PC-9 (cell line): Measurements from ENCODE around the gene STAG2. TPM values are rescaled to one million over a fixed set of nuclear protein-coding genes. Genes with fewer than 3 reads are reported as not detected.

Experiments
- BruUV-seq: library from RNA; stranded (reverse); fragments of 400-500 nt; replicated peaks from 2 replicates; lab custom pipeline; 2021; lab: Mats Ljungman, UMichigan
- CTCF ChIA-PET: fragments of 300-600 bp; sonication (Branson Sonifier 250); formaldehyde crosslinking; loops from one replicate; lab custom pipeline; 2022; ENCODE audit warnings: antibody characterized with exemption; lab: Charles Lee
- POLR2A ChIA-PET: fragments of 300-600 bp; sonication (Branson Sonifier 250); formaldehyde crosslinking; loops from one replicate; lab custom pipeline; 2022; ENCODE audit warnings: antibody characterized with exemption; ENCODE audit not compliant: unreplicated experiment; lab: Charles Lee
- DNase-seq, 2 experiments: peaks; one replicate each; pipeline versions ENCODE4 v3.0.0 to v3.0.0-alpha.2; 2015 to 2022; ENCODE audit warnings: mixed read lengths in 1 of 2
- H2AFZ ChIP-seq: fragments of 200-600 bp; sonication (generic); 2 replicates; pipeline ENCODE4 v1.8.1; 2017; ENCODE audit warnings: antibody characterized with exemption
- H3F3A ChIP-seq: fragments of 200-600 bp; sonication (generic); 2 replicates; pipeline ENCODE4 v1.8.1; 2017; ENCODE audit warnings: antibody characterized with exemption, mild to moderate bottlenecking, low read depth; ENCODE audit not compliant: insufficient read depth
- H3K27ac ChIP-seq: fragments of 200-600 bp; sonication (generic); 2 replicates; pipeline ENCODE4 v1.6.1; 2016; ENCODE audit warnings: mixed run types
- H3K27me3 ChIP-seq: fragments of 200-600 bp; sonication (generic); 2 replicates; pipeline ENCODE4 v1.6.1; 2016; ENCODE audit warnings: low read depth, mixed run types; ENCODE audit not compliant: insufficient read depth
- H3K36me3 ChIP-seq: fragments of 200-600 bp; sonication (generic); 2 replicates; pipeline ENCODE4 v1.6.1; 2016; ENCODE audit warnings: low read depth, mixed run types
- H3K4me1 ChIP-seq: fragments of 200-600 bp; sonication (generic); replicated peaks from 2 replicates; pipeline ENCODE4 v1.6.1; 2016; ENCODE audit warnings: mixed run types; ENCODE audit not compliant: insufficient read depth
- H3K4me2 ChIP-seq: fragments of 200-600 bp; sonication (generic); 2 replicates; pipeline ENCODE4 v1.6.1; 2017; ENCODE audit warnings: mixed run types
- H3K4me3 ChIP-seq: fragments of 200-600 bp; sonication (generic); 2 replicates; pipeline ENCODE4 v1.6.1; 2016; ENCODE audit warnings: mixed run types
- H3K79me2 ChIP-seq: fragments of 200-600 bp; sonication (generic); 2 replicates; pipeline ENCODE4 v1.6.1; 2017; ENCODE audit warnings: low read depth, mixed run types
- H3K9me2 ChIP-seq: fragments of 200-600 bp; sonication (generic); 2 replicates; pipeline ENCODE4 v1.8.1; 2017; ENCODE audit warnings: mild to moderate bottlenecking; ENCODE audit not compliant: insufficient read depth
- H3K9me3 ChIP-seq: fragments of 200-600 bp; sonication (generic); 2 replicates; pipeline ENCODE4 v1.8.1; 2016; ENCODE audit warnings: low read depth; ENCODE audit not compliant: insufficient read depth
- H4K20me1 ChIP-seq: fragments of 200-600 bp; sonication (generic); 2 replicates; pipeline ENCODE4 v1.8.1; 2017; ENCODE audit not compliant: insufficient read depth
- CTCF ChIP-seq: fragments of 200-600 bp; sonication (generic); conservative IDR thresholded peaks from 2 replicates; pipeline ENCODE4 v1.6.1; 2017; ENCODE audit warnings: mixed run types, antibody characterized with exemption, mild to moderate bottlenecking, moderate library complexity
- EZH2 ChIP-seq: fragments of 200-600 bp; sonication (generic); IDR thresholded peaks from 2 replicates; pipeline ENCODE4 v1.8.0; 2017; ENCODE audit warnings: antibody characterized with exemption, low read depth
- intact Hi-C: fragments of 100-400 bp; cut with micrococcal nuclease; formaldehyde crosslinking; loops from one replicate; pipeline ENCODE4 v1.10.0; 2022; ENCODE audit not compliant: unreplicated experiment
- total RNA-seq: library from RNA; stranded (reverse); gene quantifications from 2 replicates; pipeline ENCODE4 v1.2.3, GENCODE V29; 2021

Gene STAG2
- total RNA-seq, 1 experiment from 2014 or later: 108 TPM

- DNase-seq: no peak
- Histone ChIP-seq H3K4me2 (no peak overlapping the region), H3K27me3 (no peaks in the 10 kb centered on the region), H3K27ac (no peak overlapping the region), H4K20me1 (peaks cover 64% of the 10 kb centered on the region), H3K79me2 (peaks cover 96% of the 10 kb centered on the region), H3K9me2 (no peaks in the 10 kb centered on the region), H3K36me3 (peaks cover 4% of the 10 kb centered on the region; the same call in 1 of the 2 replicates), H3K4me1 (peaks cover 11% of the 10 kb centered on the region), H3F3A (peaks cover 8% of the 10 kb centered on the region; the same call in 1 of the 2 replicates), H3K9me3 (no peaks in the 10 kb centered on the region), H2AFZ (no peak overlapping the region), H3K4me3 (no peak overlapping the region)
- no TSS peak for BruUV-seq
- TF ChIP-seq CTCF (no peak), EZH2 (no peak)
- intact Hi-C loops: no loop called here
- CTCF ChIA-PET: no interaction called here
- POLR2A ChIA-PET: no interaction called here
Measured at GRCh38 chrX:123990602-123991001, 29.1 kb downstream of the STAG2 start.

- Histone ChIP-seq H3K27ac (no peak overlapping the region), H3F3A (peaks cover 9% of the 10 kb centered on the region; the same call in 1 of the 2 replicates), H3K79me2 (peaks cover 98% of the 10 kb centered on the region), H3K4me1 (peaks cover 5% of the 10 kb centered on the region), H3K9me2 (no peaks in the 10 kb centered on the region), H3K4me2 (no peak overlapping the region), H2AFZ (no peak overlapping the region), H3K27me3 (no peaks in the 10 kb centered on the region), H3K4me3 (no peak overlapping the region), H3K36me3 (peaks cover 4% of the 10 kb centered on the region; the same call in 1 of the 2 replicates), H4K20me1 (peaks cover 63% of the 10 kb centered on the region), H3K9me3 (no peaks in the 10 kb centered on the region)
- CTCF ChIA-PET: no interaction called here
- BruUV-seq: no TSS peak
- DNase-seq: no peak
- POLR2A ChIA-PET: no interaction called here
- intact Hi-C loops: no loop called here
- TF ChIP-seq CTCF (no peak), EZH2 (no peak)
Measured at GRCh38 chrX:123993326-123993725, 31.8 kb downstream of the STAG2 start.

- POLR2A ChIA-PET: no interaction called here
Measured at GRCh38 chrX:123993904-123994635, 32.6 kb downstream of the STAG2 start.

More at GRCh38 chrX:123993904-123994635, 32.6 kb downstream of the STAG2 start:
- peaks cover 4% of the 10 kb centered on the region; the same call in 1 of the 2 replicates for H3F3A ChIP-seq
- H3K27ac ChIP-seq: no peak overlapping the region
- no peak overlapping the region for H3K4me2 ChIP-seq
- H3K4me1 ChIP-seq: no peaks in the 10 kb centered on the region
- intact Hi-C loops: no loop called here
- CTCF ChIA-PET: no interaction called here
- BruUV-seq: no TSS peak
- peaks cover 4% of the 10 kb centered on the region; the same call in 1 of the 2 replicates for H3K36me3 ChIP-seq
- H3K27me3 ChIP-seq: no peaks in the 10 kb centered on the region
- no peak for DNase-seq
- no peaks in the 10 kb centered on the region for H3K9me3 ChIP-seq
- H3K79me2 ChIP-seq: peaks cover 98% of the 10 kb centered on the region
- H4K20me1 ChIP-seq: peaks cover 61% of the 10 kb centered on the region
- H2AFZ ChIP-seq: no peak overlapping the region
- no peak overlapping the region for H3K4me3 ChIP-seq
- TF ChIP-seq CTCF (no peak), EZH2 (no peak)
- H3K9me2 ChIP-seq: no peaks in the 10 kb centered on the region
